Neuronal stem cell (in vitro differentiated cells): ENCODE results near the gene DOLK.
A peak's percentile ranks its signal among the peaks of the same experiment; 100 is the strongest.

Source experiments
- DNase-seq: peaks from one replicate; pipeline ENCODE4 v3.0.0-alpha.2; 2013; ENCODE audit warnings: low spot score
- H2AFZ ChIP-seq: one replicate; pipeline ENCODE4 v1.6.1; 2013; ENCODE audit warnings: mild to moderate bottlenecking, low read length, inconsistent platforms
- H2AK5ac ChIP-seq: 2 replicates; pipeline ENCODE4 v1.6.1; 2013; ENCODE audit warnings: low read depth, mild to moderate bottlenecking, inconsistent platforms, low read length, moderate library complexity, mixed read lengths
- H2BK120ac ChIP-seq: 2 replicates; pipeline ENCODE4 v1.6.1; 2013; ENCODE audit warnings: low read depth, mild to moderate bottlenecking, inconsistent platforms, low read length, moderate library complexity, mixed read lengths
- H2BK12ac ChIP-seq: one replicate; pipeline ENCODE4 v1.6.1; 2013; ENCODE audit warnings: low read length, inconsistent platforms
- H2BK15ac ChIP-seq: 2 replicates; pipeline ENCODE4 v1.6.1; 2013; ENCODE audit warnings: mild to moderate bottlenecking, low read length, inconsistent platforms, mixed read lengths
- H2BK5ac ChIP-seq: one replicate; pipeline ENCODE4 v1.6.1; 2013; ENCODE audit warnings: inconsistent platforms, mild to moderate bottlenecking, low read length, moderate library complexity
- H3K14ac ChIP-seq: one replicate; pipeline ENCODE4 v1.6.1; 2013; ENCODE audit warnings: low read length, inconsistent platforms
- H3K18ac ChIP-seq: 2 replicates; pipeline ENCODE4 v1.6.1; 2013; ENCODE audit warnings: low read length, inconsistent platforms
- H3K23ac ChIP-seq: 2 replicates; pipeline ENCODE4 v1.6.1; 2013; ENCODE audit warnings: low read depth, mild to moderate bottlenecking, mixed read lengths, low read length, inconsistent platforms; ENCODE audit not compliant: poor library complexity
- H3K27ac ChIP-seq: replicated peaks from 3 replicates; pipeline ENCODE4 v1.5.1; 2013; ENCODE audit warnings: low read length, inconsistent platforms
- H3K27me3 ChIP-seq, 3 experiments: 2 replicates each; pipeline ENCODE4 v1.6.1; 2013; ENCODE audit warnings: low read length in 3 of 3, mild to moderate bottlenecking in 2 of 3, inconsistent platforms in 1 of 3, low read depth in 1 of 3, mixed read lengths in 1 of 3, moderate library complexity in 1 of 3; ENCODE audit not compliant: control insufficient read depth in 3 of 3, insufficient read depth in 3 of 3
- H3K36me3 ChIP-seq, 2 donors: replicated peaks in 1 of 2; 2 replicates each; pipeline ENCODE4 v1.6.1; 2013; ENCODE audit warnings: low read length in 2 of 2; ENCODE audit not compliant: control insufficient read depth in 2 of 2, insufficient read depth in 2 of 2
- H3K4ac ChIP-seq: 2 replicates; pipeline ENCODE4 v1.6.1; 2013; ENCODE audit warnings: inconsistent platforms, mild to moderate bottlenecking, low read length, moderate library complexity
- H3K4me1 ChIP-seq, 2 donors: 1 replicate in 1 of 2; 2 replicates in 1 of 2; pipeline ENCODE4 v1.6.1; 2013; ENCODE audit warnings: low read length in 2 of 2, low read depth in 1 of 2; ENCODE audit not compliant: control insufficient read depth in 2 of 2, insufficient read depth in 1 of 2
- H3K4me2 ChIP-seq: one replicate; pipeline ENCODE4 v1.6.1; 2013; ENCODE audit warnings: mild to moderate bottlenecking, low read length, inconsistent platforms; ENCODE audit not compliant: insufficient read depth, poor library complexity, severe bottlenecking
- H3K4me3 ChIP-seq, 2 donors: 2 replicates each; pipeline ENCODE4 v1.5.1; 2013; ENCODE audit warnings: low read length in 2 of 2, mild to moderate bottlenecking in 2 of 2, inconsistent platforms in 1 of 2, moderate library complexity in 1 of 2
- H3K79me1 ChIP-seq: one replicate; pipeline ENCODE4 v1.6.1; 2013; ENCODE audit warnings: low read depth, mild to moderate bottlenecking, inconsistent platforms, low read length, moderate library complexity
- H3K9ac ChIP-seq: one replicate; pipeline ENCODE4 v1.6.1; 2013; ENCODE audit warnings: mild to moderate bottlenecking, low read depth, low read length, inconsistent platforms; ENCODE audit not compliant: poor library complexity
- H3K9me3 ChIP-seq, 2 donors: replicated peaks in 1 of 2; 2 replicates each; pipeline versions ENCODE3 to v1.6.1; 2013; ENCODE audit warnings: low read length in 2 of 2, mild to moderate bottlenecking in 2 of 2, inconsistent platforms in 1 of 2, low read depth in 1 of 2, mixed read lengths in 1 of 2, moderate library complexity in 1 of 2; ENCODE audit not compliant: control insufficient read depth in 2 of 2, insufficient read depth in 1 of 2
- H4K8ac ChIP-seq: one replicate; pipeline ENCODE4 v1.6.1; 2013; ENCODE audit warnings: low read depth, mild to moderate bottlenecking, inconsistent platforms, low read length, moderate library complexity
- H4K91ac ChIP-seq: one replicate; pipeline ENCODE4 v1.6.1; 2013; ENCODE audit warnings: low read length, low read depth, mild to moderate bottlenecking, inconsistent platforms; ENCODE audit not compliant: poor library complexity
- WGBS, 2 donors: extraction: QIAGEN DNeasy Blood & Tissue Kit; methylation state at CpG; one replicate each; pipeline ENCODE4 v1.1.7; 2013; ENCODE audit warnings: missing lambda C conversion rate in 2 of 2, mixed read lengths in 1 of 2; ENCODE audit not compliant: insufficient read length in 2 of 2, insufficient replicate concordance in 1 of 2; ENCODE audit errors: extremely low coverage in 2 of 2; 5-methylcytosine and 5-hydroxymethylcytosine counted together

DOLK gene

GRCh38 chr9:128917151-128917849, 30.1 kb downstream of the DOLK start:
- no peak for DNase-seq

GRCh38 chr9:128916745-128917144, 30.7 kb downstream of the DOLK start:
- H4K91ac ChIP-seq: no peak overlapping the region
- no CpG with 5 or more reads among the region's 11 CpGs for WGBS, 2 donors
- H3K4me1 ChIP-seq: peaks cover 12 to 22% of the 10 kb centered on the region in 2 donors

More at GRCh38 chr9:128917151-128917849, 30.1 kb downstream of the DOLK start:
- no peak overlapping the region for H2AK5ac ChIP-seq
- H3K23ac ChIP-seq: no peak overlapping the region
- no peak overlapping the region for H2BK5ac ChIP-seq
- no peak overlapping the region for H3K27ac ChIP-seq
- H3K4me1 ChIP-seq: peaks cover 11 to 18% of the 10 kb centered on the region in 2 donors
- no peak overlapping the region for H3K4me3 ChIP-seq
- H3K79me1 ChIP-seq: peaks cover 15% of the 10 kb centered on the region
- no peak overlapping the region for H4K8ac ChIP-seq
- H3K27me3 ChIP-seq: no peaks in the 10 kb centered on the region
- no peak overlapping the region for H4K91ac ChIP-seq
- peaks cover 28 to 57% of the 10 kb centered on the region in 2 donors for H3K36me3 ChIP-seq
- H3K14ac ChIP-seq: no peak overlapping the region
- H3K4ac ChIP-seq: no peak overlapping the region
- no peak overlapping the region for H2BK15ac ChIP-seq
- H2BK120ac ChIP-seq: no peak overlapping the region
- H2AFZ ChIP-seq: no peak overlapping the region
- H2BK12ac ChIP-seq: no peak overlapping the region
- H3K4me2 ChIP-seq: no peak overlapping the region
- peaks cover 0 to 2% of the 10 kb centered on the region in 2 donors for H3K9me3 ChIP-seq
- H3K9ac ChIP-seq: peak overlapping the region; percentile 32
- H3K18ac ChIP-seq: no peak overlapping the region
- WGBS, 2 donors: no CpG with 5 or more reads among the region's 26 CpGs

GRCh38 chr9:128916204-128916603, 31.2 kb downstream of the DOLK start:
- Histone ChIP-seq H3K4me3 (peak overlapping the region in 1 of 2 donors; percentile 22), H3K9me3 (peaks cover 0 to 2% of the 10 kb centered on the region in 2 donors), H2BK120ac (no peak overlapping the region), H2BK12ac (no peak overlapping the region), H4K91ac (no peak overlapping the region), H2BK15ac (no peak overlapping the region), H3K27me3 (no peaks in the 10 kb centered on the region), H3K27ac (no peak overlapping the region), H3K79me1 (peaks cover 13% of the 10 kb centered on the region), H2AFZ (no peak overlapping the region), H2AK5ac (peak overlapping the region; percentile 35), H3K23ac (peak overlapping the region; percentile 44), H3K4me2 (no peak overlapping the region), H3K9ac (no peak overlapping the region), H2BK5ac (peak overlapping the region; percentile 75), H3K4ac (no peak overlapping the region), H3K18ac (no peak overlapping the region), H3K4me1 (peaks cover 11 to 22% of the 10 kb centered on the region in 2 donors), H3K36me3 (peaks cover 28 to 68% of the 10 kb centered on the region in 2 donors), H4K8ac (peak overlapping the region; percentile 23), H3K14ac (no peak overlapping the region)
- DNase-seq: no peak
- no CpG with 5 or more reads among the region's 18 CpGs for WGBS, 2 donors

More at GRCh38 chr9:128916745-128917144, 30.7 kb downstream of the DOLK start:
- Histone ChIP-seq H2BK15ac (no peak overlapping the region), H2AFZ (no peak overlapping the region), H3K4ac (no peak overlapping the region), H3K9ac (no peak overlapping the region), H3K27me3 (no peaks in the 10 kb centered on the region), H3K23ac (no peak overlapping the region), H2AK5ac (no peak overlapping the region), H3K9me3 (peaks cover 0 to 2% of the 10 kb centered on the region in 2 donors), H3K4me3 (no peak overlapping the region), H4K8ac (no peak overlapping the region), H3K27ac (no peak overlapping the region), H3K4me2 (no peak overlapping the region), H3K14ac (no peak overlapping the region), H2BK12ac (no peak overlapping the region), H3K36me3 (peaks cover 28 to 63% of the 10 kb centered on the region in 2 donors), H3K79me1 (peaks cover 13% of the 10 kb centered on the region), H2BK120ac (no peak overlapping the region), H3K18ac (no peak overlapping the region), H2BK5ac (peak overlapping the region; percentile 75)
- no peak for DNase-seq

- no peak for DNase-seq
- H3K4me1 ChIP-seq: peaks cover 11 to 22% of the 10 kb centered on the region in 2 donors
Observed at GRCh38 chr9:128913995-128914772, 33.2 kb downstream of the DOLK start.

More at GRCh38 chr9:128913995-128914772, 33.2 kb downstream of the DOLK start:
- Histone ChIP-seq H3K14ac (no peak overlapping the region), H3K4me3 (no peak overlapping the region), H2AFZ (no peak overlapping the region), H2BK15ac (no peak overlapping the region), H3K18ac (no peak overlapping the region), H3K23ac (no peak overlapping the region), H2BK12ac (no peak overlapping the region), H3K9me3 (no peaks in the 10 kb centered on the region), H2AK5ac (no peak overlapping the region), H2BK120ac (no peak overlapping the region), H4K8ac (no peak overlapping the region), H4K91ac (no peak overlapping the region), H3K79me1 (peaks cover 10% of the 10 kb centered on the region), H2BK5ac (no peak overlapping the region), H3K27ac (no peak overlapping the region), H3K36me3 (peaks cover 34 to 85% of the 10 kb centered on the region in 2 donors), H3K4ac (no peak overlapping the region), H3K27me3 (no peaks in the 10 kb centered on the region), H3K9ac (no peak overlapping the region), H3K4me2 (no peak overlapping the region)
- no CpG with 5 or more reads among the region's 23 CpGs for WGBS, 2 donors
